ENCODE measurements around the gene PDE11A. TPM values are rescaled to one million over a fixed set of nuclear protein-coding genes. Genes with fewer than 3 reads are reported as not detected.

PDE11A gene
- total and polyA plus RNA-seq, 2 of the 8 experiments (the other 6 are each of a cell fraction or from before 2014, with no cell fraction given), result 0.19 to 0.23 TPM

DNA sequence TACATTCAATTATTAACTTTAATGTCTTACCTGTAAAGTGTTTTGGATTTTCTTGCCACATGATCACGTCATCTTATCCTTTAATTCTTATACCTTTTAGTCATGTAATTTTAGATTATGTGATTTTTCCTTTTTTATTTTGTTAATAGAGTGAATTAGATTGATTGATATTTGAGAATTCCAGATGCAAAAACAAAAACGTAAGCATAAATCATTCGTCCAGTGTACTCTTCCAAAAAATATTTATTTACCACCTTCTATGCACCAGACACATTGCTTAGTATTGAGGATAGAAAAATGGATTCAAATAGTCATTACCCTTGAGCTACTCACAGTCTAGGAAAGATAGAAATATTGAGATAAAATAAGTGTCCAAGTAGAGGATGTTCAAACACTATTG is 249.6 kb downstream of the PDE11A start:
- POLR2A ChIA-PET (ENCODE audit: partially characterized antibody), result no interaction called here
- 92% methylated on average over 3 of the region's 3 CpGs; no CpG with 5 or more reads in 1 of the 2 experiments for WGBS, 2 experiments (ENCODE audit: extremely low coverage in 1 of 2, insufficient coverage in 1 of 2, insufficient read length in 1 of 2, insufficient replicate concordance in 2 of 2, low coverage in 1 of 2, low lambda C conversion rate in 2 of 2, missing lambda C conversion rate in 1 of 2)
- TF ChIP-seq, protein P1, sequence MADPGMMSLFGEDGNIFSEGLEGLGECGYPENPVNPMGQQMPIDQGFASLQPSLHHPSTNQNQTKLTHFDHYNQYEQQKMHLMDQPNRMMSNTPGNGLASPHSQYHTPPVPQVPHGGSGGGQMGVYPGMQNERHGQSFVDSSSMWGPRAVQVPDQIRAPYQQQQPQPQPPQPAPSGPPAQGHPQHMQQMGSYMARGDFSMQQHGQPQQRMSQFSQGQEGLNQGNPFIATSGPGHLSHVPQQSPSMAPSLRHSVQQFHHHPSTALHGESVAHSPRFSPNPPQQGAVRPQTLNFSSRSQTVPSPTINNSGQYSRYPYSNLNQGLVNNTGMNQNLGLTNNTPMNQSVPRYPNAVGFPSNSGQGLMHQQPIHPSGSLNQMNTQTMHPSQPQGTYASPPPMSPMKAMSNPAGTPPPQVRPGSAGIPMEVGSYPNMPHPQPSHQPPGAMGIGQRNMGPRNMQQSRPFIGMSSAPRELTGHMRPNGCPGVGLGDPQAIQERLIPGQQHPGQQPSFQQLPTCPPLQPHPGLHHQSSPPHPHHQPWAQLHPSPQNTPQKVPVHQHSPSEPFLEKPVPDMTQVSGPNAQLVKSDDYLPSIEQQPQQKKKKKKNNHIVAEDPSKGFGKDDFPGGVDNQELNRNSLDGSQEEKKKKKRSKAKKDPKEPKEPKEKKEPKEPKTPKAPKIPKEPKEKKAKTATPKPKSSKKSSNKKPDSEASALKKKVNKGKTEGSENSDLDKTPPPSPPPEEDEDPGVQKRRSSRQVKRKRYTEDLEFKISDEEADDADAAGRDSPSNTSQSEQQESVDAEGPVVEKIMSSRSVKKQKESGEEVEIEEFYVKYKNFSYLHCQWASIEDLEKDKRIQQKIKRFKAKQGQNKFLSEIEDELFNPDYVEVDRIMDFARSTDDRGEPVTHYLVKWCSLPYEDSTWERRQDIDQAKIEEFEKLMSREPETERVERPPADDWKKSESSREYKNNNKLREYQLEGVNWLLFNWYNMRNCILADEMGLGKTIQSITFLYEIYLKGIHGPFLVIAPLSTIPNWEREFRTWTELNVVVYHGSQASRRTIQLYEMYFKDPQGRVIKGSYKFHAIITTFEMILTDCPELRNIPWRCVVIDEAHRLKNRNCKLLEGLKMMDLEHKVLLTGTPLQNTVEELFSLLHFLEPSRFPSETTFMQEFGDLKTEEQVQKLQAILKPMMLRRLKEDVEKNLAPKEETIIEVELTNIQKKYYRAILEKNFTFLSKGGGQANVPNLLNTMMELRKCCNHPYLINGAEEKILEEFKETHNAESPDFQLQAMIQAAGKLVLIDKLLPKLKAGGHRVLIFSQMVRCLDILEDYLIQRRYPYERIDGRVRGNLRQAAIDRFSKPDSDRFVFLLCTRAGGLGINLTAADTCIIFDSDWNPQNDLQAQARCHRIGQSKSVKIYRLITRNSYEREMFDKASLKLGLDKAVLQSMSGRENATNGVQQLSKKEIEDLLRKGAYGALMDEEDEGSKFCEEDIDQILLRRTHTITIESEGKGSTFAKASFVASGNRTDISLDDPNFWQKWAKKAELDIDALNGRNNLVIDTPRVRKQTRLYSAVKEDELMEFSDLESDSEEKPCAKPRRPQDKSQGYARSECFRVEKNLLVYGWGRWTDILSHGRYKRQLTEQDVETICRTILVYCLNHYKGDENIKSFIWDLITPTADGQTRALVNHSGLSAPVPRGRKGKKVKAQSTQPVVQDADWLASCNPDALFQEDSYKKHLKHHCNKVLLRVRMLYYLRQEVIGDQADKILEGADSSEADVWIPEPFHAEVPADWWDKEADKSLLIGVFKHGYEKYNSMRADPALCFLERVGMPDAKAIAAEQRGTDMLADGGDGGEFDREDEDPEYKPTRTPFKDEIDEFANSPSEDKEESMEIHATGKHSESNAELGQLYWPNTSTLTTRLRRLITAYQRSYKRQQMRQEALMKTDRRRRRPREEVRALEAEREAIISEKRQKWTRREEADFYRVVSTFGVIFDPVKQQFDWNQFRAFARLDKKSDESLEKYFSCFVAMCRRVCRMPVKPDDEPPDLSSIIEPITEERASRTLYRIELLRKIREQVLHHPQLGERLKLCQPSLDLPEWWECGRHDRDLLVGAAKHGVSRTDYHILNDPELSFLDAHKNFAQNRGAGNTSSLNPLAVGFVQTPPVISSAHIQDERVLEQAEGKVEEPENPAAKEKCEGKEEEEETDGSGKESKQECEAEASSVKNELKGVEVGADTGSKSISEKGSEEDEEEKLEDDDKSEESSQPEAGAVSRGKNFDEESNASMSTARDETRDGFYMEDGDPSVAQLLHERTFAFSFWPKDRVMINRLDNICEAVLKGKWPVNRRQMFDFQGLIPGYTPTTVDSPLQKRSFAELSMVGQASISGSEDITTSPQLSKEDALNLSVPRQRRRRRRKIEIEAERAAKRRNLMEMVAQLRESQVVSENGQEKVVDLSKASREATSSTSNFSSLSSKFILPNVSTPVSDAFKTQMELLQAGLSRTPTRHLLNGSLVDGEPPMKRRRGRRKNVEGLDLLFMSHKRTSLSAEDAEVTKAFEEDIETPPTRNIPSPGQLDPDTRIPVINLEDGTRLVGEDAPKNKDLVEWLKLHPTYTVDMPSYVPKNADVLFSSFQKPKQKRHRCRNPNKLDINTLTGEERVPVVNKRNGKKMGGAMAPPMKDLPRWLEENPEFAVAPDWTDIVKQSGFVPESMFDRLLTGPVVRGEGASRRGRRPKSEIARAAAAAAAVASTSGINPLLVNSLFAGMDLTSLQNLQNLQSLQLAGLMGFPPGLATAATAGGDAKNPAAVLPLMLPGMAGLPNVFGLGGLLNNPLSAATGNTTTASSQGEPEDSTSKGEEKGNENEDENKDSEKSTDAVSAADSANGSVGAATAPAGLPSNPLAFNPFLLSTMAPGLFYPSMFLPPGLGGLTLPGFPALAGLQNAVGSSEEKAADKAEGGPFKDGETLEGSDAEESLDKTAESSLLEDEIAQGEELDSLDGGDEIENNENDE (IDR thresholded peaks at IDR 0.05; ENCODE audit: insufficient replicate concordance, low read length), result no peak

More for the DNA sequence above, 249.6 kb downstream of the PDE11A start:
- Histone ChIP-seq H4K5ac (ENCODE audit: insufficient read length, low read depth, low read length) (no peak overlapping the region), H3K56ac (replicated peaks; ENCODE audit: insufficient read length, low read depth, low read length) (no peak overlapping the region), H3K23me2 (ENCODE audit: low read depth, low read length) (no peaks in the 10 kb centered on the region), H3K18ac (ENCODE audit: extremely low read depth, low read length) (no peak overlapping the region), H3K4ac (replicated peaks; ENCODE audit: insufficient read length, low read depth, low read length) (no peak overlapping the region), H3K4me3 (ENCODE audit: extremely low read depth in 1 of 4, insufficient read depth in 2 of 4, low read depth in 3 of 4, low read length in 4 of 4) (no peak overlapping the region), H2BK12ac (ENCODE audit: low read depth, low read length) (no peak overlapping the region), H2AK5ac (ENCODE audit: low read depth, low read length) (no peak overlapping the region), H3K27me3 (replicated peaks in 1 of 4; ENCODE audit: control insufficient read depth in 3 of 4, extremely low read depth in 1 of 4, insufficient read depth in 3 of 4, low read length in 3 of 4) (no peaks in the 10 kb centered on the region), H3K9ac (replicated peaks in 1 of 4; ENCODE audit: extremely low read depth in 1 of 4, low read depth in 3 of 4, low read length in 3 of 4) (no peak overlapping the region), H4K8ac (ENCODE audit: extremely low read depth, insufficient read depth, low read length) (no peak overlapping the region), H3K79me1 (ENCODE audit: low read depth, low read length) (no peaks in the 10 kb centered on the region), H2BK5ac (ENCODE audit: low read depth, low read length) (no peak overlapping the region), H3K36me3 (ENCODE audit: control insufficient read depth in 2 of 4, insufficient read depth in 4 of 4, low read length in 3 of 4) (no peaks in the 10 kb centered on the region), H2BK15ac (ENCODE audit: low read length) (no peak overlapping the region), H4K20me1 (replicated peaks in 1 of 2; ENCODE audit: control insufficient read depth in 1 of 2, insufficient read depth in 2 of 2, low read length in 2 of 2) (no peaks in the 10 kb centered on the region), H3K23ac (ENCODE audit: insufficient read length) (no peak overlapping the region), H3K9me3 (ENCODE audit: insufficient read depth in 2 of 2, low read depth in 1 of 2, low read length in 1 of 2) (no peaks in the 10 kb centered on the region), H3K14ac (ENCODE audit: insufficient read length) (no peak overlapping the region), H2BK120ac (replicated peaks; ENCODE audit: low read depth, low read length) (no peak overlapping the region), H3K4me2 (ENCODE audit: insufficient read depth in 1 of 2, low read depth in 2 of 2, low read length in 2 of 2) (no peak overlapping the region), H3K4me1 (replicated peaks in 1 of 4; ENCODE audit: control insufficient read depth in 3 of 4, insufficient read depth in 4 of 4, low read length in 3 of 4) (no peaks in the 10 kb centered on the region), H4K91ac (replicated peaks; ENCODE audit: insufficient read length, low read length) (no peak overlapping the region), H2BK20ac (ENCODE audit: low read length) (no peak overlapping the region), H3K79me2 (ENCODE audit: control insufficient read depth in 1 of 2, insufficient read depth in 2 of 2, low read length in 2 of 2) (no peaks in the 10 kb centered on the region), H2AFZ (ENCODE audit: low read length) (no peak overlapping the region), H3K27ac (ENCODE audit: low read depth, low read length) (no peak overlapping the region)
- DNase-seq (ENCODE audit: low read depth in 1 of 2, low spot score in 2 of 2), result no peak
- CTCF ChIA-PET (ENCODE audit: partially characterized antibody), result no interaction called here
- FAIRE-seq, result no peak

Measured in H1 (cell line).